NOMO-1 treated with dmso at 0.1 percent for 144 hours (cell line): Measurements from ENCODE around the gene ZFP69.
A peak's percentile ranks its signal among the peaks of the same experiment; 100 is the strongest.

Source experiments
- DNase-seq: peaks from one replicate; lab custom pipeline; 2025; ENCODE audit not compliant: unreplicated experiment; lab: John Stamatoyannopoulos, UW

ZFP69 gene

DNA sequence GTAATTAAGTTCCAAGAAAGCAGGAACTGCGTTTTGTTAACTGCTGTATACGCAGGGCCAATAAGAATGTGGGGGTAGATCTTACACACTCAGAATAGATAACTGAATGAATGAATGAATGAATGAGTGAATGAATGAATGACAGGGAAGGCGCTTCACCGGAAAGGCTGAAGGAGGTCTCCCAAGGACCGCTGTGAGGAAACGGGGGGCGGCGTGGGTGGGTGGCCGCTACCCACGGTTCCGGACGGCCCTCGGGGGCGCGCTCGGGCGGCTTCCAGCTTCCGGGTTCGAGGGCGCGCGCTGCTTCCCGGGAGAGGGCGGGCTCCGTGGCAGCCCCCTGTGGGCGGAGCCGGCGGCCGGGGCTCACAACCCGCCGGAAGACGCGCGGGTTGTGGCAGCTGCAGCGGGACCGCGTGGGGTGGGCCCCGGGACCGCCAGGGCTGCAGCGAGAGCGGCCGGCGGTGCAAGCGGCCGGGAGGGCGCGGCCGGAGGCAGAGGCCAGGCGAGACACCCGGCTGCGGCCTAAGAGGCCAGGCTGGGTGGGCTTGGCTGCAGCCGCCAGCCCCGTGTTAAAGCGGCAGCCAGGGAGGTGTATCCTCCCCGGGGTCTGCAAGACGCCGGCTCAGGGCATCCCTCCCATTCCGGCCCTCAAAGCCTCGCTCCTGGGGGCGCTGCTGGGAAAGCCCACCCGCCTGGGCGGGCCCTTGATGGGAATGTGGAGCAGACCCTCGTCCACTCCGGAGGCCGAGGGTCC is at the start of gene ZFP69:
Gene ZFP69, plus strand, starts transcription at position 367 of the 754 bp plus-strand sequence. CDS start 2,072 bp downstream, outside the sequence.
- peak; percentile 71 for DNase-seq

DNA sequence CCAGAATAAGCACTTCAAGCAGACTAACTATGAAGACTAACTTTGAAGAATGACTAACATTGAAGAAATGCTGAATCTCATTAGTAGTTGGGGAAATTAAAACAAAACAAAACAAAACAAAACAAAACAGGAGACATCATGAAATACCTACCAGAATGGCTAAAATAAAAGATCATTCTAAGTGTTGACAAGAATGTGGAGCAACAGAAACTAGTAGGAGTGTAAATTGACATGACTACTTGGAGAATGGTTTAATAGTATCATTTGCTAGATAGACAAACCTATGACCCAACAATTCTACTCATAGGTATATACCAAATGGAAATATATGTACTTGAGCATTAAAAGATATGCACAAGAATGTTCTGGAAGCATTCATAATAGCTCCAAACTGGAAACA is 45.7 kb upstream of the ZFP69 start:
- DNase-seq = no peak

DNA sequence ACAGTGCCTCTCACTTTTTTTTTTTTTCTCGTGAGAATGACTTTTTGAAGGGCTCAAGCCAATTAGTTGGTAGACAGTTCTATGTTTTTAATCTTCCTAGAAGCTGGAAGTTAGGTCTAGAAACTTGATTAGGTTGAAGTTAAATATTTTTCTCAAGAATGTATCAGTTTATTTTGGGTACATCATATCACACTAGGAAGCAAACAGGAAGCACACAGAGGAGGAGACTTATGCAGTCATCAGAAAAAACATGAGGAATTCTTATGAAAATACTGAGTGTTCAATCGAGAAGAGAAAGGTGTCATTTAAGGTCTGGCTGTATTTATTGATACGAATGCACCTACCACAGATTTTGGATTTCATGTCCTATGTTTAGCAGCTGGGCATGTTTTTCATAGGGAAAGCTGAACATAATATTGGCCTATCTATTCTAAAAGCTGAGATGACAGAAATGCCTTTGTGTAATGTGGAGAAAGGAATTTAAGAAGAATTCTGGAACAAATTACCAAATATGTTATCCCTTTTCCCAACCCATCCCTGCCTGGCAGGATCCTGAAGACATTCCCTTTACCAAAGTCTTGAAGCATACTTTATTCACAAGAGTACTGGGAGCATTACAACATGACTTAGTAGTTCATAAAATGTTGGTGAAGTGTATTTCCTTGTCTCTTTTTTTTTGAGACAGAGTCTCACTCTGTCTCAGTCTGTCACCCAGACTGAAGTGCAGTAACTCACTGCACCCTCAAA is 44.3 kb upstream of the ZFP69 start:
- no peak for DNase-seq

DNA sequence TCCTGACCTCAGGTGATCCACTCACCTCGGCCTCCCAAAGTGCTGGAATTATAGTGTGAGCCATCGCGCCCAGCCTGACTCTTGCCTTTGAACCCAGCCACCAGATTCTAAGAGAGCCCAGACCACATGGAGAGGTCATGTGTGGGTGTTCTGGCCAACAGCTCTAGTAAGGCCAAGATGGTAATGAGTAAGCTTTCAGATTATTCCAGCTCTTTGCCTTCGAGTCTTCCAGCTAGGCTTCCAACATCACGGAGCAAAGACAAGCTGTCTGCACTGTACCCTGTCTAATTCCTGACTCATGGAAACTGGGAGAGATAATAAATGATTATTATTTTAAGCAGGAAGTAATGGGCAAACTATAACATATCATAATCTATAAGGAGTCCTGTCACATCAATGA is 41.6 kb upstream of the ZFP69 start:
- DNase-seq = no peak

DNA sequence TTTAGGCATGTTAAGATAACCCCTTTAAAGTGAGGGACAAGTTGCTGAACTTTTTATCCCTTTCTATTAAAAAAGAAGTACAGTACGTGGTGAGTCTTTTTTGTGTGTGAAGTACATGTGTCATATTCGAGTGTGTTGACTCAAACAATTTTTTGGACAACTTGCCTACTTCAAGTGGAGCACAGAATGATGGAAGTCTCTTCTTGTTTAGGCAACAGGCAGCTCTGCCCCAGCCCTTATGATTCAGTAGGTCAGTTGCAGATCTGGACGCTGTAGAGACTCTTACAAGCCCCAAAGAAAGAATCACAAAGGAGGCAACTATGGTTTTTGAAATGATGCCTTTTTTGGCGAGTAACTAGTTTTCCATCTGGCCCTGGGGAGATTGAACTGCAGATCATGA is 41.2 kb upstream of the ZFP69 start:
- DNase-seq = no peak

DNA sequence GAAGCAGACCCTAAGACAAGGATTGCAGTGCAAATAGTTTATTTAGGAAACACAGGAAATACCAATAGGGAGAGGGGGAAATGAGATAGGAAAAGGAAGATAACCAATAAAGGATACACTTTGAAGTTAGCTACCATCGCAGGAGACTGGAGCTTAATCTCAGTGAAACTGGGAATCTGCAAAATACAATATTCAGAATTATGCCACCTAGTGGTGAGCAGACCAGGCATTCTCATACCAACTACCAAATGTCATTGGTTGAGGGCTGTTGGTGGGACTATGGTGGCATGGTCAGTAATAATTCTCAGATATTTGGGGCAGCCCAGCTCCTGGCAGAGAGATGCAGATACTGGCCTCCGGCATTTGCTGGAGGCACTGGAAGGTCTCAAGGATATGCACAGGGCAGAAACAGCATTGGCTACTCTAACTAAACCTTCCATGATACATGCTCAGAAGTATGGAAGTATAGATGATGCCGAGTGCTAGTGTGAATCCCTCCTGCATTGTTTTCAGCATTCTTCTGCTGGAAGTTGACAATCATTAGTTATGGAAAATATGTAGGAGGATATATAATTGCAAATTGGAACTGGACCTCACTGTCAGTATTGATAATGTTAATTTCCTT is 38.6 kb upstream of the ZFP69 start:
- DNase-seq = peak; percentile 3

DNA sequence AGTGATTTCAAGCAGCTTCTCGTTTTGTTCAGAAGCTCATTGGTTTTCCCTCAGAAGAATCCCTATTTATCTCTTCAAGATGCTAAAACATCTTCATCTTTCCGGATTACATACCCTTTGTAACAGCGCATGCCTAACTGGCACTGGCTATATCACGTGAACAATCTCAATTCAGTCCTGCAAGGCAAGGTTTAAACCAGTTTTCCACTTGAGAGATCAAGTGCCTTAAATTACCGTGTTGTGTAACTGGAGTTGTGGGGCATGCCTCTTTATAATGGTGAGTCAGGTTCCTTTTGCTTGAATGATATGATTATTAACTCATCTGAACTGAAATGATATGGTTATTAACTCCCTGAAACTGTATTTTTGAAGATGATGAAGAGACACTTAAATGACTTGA is 37.8 kb upstream of the ZFP69 start:
- DNase-seq = no peak

DNA sequence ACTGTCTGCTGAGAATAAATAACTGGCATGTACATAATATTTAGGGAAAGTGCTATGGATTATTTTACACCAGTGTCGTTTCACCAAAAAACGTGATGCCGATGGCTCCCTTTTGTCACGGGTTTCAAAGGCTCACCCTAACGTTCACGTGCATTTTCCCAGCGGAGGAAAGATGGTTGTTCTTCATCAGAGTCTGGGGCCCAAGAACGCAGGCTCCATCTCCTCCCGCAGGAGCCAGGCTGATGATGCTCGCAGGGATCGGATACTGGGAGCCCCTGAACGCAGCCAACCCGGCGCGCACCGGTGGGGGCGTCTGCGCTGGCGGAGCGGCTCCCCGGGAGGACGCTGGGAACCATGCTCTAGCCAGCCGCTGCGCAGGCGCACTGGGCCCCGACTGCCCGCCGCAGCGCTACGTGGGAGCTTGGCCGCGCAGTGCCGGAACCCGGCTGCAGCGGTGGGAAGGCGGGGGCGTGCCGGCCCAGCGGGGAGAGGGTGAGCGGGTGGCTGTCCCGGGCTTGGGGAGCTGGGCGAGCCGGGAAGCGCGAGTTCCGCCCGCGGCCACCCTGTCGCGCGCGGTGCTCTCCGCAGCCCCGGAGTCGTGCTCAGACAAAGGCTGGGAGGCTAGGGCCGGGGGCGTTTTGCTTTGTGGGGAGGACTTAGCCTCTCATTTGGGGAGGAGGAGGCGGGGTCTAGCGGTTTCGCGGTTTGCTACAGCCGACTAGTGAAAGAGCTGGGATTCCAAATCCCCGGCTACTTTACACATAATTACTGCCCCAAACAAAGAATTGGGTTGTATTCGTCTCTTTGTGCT is 27.2 kb upstream of the ZFP69 start, which contains the start of gene ZFP69B:
Gene ZFP69B, plus strand, starts transcription at position 793 of the 811 bp plus-strand sequence. CDS start 486 bp downstream, outside the sequence.
- DNase-seq = peak; percentile 69

DNA sequence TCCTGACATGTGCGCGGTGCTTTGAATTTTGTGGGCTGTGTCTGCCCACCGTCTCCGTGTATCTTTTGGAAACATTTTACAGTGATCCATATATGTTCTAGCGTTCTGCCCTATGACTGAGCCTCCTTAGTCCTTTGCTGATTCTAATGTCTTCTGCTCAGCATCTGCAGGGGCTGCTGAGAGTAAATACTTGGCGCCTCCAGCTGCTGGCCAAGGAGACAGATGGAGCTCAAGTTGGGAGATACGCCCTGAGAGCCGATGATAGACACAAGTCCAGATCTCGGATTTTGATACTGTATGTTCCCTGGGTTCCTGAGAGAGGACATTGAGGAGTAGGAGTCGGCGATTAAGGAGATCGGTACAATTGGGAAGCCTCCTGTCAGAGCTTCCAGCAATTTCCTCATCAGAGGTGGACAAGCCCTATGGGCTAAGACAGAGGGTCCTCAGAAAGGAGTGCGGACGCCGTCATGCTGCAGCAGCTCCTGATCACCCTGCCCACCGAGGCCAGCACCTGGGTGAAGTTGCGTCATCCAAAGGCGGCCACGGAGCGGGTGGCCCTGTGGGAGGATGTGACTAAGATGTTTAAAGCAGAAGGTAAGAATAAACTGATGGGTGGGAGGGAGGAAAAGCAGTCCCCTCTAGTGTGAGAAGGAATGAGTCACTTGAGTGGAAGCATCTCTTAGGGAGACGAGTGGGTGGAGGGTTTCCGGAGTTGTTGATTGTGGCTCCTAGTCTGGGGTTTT is 26.4 kb upstream of the ZFP69 start:
- peak; percentile 3 for DNase-seq

DNA sequence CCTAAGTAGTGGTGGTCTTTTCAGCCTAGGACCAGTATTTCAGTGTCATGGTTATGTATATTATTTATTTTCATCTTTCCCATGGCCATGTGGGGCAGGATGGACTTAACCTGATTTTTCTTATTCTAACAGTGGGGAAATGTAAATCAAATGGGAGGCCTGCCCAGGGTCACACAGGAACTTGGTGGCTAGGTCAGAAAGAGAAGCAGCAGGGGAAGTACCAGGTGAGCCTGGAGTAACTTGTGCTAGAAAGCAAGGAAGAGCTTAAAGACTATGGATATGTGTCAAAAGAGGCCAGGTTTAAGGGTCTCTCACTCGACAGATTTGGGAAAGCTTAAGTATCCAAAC is 25.9 kb upstream of the ZFP69 start:
- no peak for DNase-seq

DNA sequence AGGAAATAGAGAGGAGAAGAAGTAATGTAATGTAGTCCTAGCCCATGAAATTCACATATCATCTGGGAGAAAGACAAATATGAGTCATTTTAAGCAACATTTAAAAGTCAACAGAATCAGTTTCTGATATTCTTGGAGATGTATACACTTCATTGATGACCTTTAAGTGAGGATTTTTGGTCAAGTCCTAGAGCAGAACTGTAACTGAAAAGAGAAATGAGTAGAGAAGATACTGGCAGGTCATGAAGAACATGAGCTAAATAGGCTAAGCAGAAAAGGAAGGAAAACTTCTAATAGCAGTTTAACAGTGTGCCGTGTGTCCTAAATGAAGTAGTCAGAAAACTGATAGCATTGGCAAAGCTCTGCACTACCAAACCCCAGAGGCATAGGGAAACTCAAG is 22.2 kb upstream of the ZFP69 start:
- no peak for DNase-seq

DNA sequence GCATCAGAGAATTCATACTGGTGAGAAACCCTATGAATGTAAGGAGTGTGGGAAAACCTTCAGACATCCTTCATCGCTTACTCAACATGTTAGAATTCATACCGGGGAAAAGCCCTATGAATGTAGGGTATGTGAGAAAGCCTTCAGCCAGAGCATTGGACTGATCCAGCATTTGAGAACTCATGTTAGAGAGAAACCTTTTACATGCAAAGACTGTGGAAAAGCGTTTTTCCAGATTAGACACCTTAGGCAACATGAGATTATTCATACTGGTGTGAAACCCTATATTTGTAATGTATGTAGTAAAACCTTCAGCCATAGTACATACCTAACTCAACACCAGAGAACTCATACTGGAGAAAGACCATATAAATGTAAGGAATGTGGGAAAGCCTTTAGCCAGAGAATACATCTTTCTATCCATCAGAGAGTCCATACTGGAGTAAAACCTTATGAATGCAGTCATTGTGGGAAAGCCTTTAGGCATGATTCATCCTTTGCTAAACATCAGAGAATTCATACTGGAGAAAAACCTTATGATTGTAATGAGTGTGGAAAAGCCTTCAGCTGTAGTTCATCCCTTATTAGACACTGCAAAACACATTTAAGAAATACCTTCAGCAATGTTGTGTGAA is 14.0 kb upstream of the ZFP69 start:
- no peak for DNase-seq

DNA sequence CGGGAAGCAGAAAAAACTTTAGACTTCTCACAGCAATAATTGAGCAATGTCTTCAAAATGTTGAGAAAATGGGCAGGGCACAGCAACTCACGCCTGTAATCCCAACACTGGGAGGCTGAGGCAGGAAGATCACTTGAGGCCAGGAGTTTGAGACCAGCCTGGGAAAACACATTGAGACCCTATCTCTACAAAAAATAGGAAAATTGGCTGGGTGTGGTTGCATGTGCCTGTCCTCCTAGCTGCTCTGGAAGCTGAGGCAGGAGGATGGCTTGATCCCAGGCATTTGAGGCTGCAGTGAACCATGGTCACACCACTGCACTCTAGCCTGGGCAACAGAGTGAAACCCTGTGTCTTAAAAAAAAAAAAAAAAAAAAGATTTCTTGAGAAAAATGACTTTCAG is 7.8 kb upstream of the ZFP69 start:
- DNase-seq = no peak

DNA sequence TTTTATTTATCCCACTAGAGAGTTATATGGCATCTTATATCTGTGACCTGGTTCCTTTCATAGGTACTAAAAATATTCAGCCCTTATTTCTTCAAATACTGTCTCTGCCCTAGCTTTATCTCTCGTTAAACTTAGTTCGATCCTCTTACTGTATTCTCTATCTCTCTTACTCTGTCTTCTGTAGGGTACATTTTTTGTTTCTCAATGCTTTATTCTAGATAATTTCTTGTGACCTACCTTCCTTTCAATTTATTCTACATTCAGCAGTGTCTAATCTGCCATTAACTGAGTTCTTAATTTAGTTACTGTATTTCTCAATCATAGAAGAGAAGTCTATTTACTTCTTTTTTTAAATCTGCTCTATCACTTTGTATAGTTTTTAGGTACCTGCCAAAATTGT is 1.8 kb upstream of the ZFP69 start:
- DNase-seq = no peak

DNA sequence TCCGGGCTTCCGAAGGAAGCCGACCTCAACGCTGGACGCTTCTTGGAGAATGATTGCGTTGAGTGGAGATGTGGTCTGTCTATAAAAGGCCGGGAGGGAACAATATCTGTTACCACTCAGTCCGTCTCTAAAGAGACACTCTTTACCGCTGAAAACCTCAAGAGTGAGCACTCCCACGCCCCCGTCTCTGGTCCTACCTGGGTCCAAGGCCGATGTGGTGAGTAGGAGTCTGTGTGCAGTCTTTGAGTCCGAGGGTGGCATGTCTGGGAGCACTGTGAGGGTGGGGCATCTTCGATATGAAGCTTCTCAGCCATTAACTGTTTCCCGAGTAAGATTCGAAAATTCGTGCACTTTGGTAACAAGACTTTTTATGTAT is 576 bp downstream of the ZFP69 start:
- DNase-seq = no peak

DNA sequence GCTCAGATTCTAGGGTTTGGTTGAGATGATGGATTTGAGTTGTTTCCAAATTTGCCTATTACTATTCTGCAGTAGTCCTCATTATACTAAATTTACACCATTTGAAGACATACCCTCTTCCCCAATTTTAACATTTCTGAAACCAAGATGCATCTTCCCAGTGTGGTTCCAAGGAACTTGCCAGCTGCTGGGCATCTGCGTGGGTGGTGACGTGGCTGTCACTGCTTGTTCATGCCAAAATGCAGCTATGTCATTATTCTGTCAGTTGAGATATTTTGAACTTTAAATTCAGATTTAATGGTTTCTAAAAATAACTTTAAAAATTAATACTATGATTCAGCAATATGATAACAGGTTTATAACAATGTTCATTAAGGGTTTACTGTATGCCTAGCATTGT is 1.2 kb downstream of the ZFP69 start:
- no peak for DNase-seq

DNA sequence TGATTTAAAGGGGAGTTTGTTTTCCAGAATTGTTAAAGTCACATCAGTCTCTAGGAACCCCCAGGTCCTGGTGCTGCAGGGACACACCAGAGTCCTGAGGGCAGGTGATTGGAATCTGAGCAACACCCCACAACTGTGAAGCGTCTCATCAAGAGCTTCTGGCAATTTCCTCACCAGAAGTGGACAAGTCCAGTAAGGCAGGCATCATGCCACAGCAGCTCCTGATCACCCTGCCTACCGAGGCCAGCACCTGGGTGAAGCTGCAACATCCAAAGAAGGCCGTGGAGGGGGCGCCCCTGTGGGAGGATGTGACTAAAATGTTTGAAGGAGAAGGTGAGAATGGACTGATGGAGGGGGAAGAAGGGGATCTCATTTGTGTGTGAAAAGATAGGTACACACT is 2.1 kb downstream of the ZFP69 start:
- no peak for DNase-seq

DNA sequence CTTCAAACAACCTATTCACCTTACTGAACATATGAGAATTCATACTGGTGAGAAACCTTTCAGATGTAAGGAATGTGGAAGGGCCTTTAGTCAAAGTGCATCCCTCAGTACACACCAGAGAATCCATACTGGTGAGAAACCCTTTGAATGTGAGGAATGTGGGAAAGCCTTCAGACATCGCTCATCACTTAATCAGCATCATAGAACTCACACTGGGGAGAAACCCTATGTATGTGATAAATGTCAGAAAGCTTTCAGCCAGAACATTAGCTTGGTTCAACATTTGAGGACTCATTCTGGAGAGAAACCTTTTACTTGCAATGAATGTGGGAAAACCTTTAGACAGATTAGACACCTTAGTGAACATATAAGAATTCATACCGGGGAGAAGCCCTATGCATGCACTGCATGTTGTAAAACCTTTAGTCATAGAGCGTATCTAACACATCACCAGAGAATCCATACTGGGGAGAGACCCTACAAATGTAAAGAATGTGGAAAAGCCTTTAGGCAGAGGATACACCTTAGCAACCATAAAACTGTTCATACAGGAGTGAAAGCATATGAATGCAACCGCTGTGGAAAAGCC is 18.3 kb downstream of the ZFP69 start:
- no peak for DNase-seq

DNA sequence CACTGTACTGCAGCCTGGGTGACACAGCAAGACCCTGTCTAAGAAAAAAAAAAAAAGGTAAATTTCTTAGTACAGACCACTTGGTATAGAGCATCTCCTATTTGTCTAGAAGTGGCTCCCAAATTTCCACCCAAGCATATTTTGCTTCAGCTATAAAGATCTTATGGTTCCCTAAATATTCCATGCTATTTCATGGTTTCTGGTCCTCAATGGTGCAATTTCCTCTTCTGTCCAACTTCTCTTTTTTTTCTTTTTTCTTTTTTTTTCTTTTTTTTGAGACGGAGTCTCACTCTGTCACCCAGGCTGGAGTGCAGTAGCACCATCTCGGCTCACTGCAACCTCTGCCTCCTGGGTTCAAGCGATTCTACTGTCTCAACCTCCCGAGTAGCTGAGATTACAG is 25.6 kb downstream of the ZFP69 start:
- peak; percentile 9 for DNase-seq

DNA sequence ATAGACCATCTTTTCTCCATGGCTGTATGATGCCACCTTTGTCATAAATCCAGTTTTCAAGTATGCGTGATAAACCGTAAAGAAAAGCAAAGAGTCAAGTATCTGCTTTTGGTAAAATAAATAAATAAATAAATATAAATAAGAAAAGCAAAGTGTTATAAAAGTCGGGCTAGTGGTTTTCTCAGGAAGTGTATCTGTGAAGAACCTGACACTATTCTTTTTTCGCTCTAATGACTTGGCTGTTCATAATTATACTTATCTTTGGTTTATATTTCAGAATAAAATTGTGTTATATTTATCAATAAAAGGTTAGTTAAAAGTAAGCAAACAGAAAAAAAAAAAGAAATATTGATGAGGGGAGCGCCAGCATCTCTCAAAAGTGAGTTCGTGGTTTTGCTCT is 30.9 kb downstream of the ZFP69 start:
- DNase-seq = no peak
